B cell (primary cell): ENCODE measurements around the gene RORC.

ENCODE experiments used
- EZH2 ChIP-seq: IDR thresholded peaks from 2 replicates; pipeline ENCODE4 v1.6.1; 2012; ENCODE audit warnings: borderline replicate concordance, low read depth, mild to moderate bottlenecking, moderate library complexity, low read length; ENCODE audit not compliant: insufficient read depth, poor library complexity, severe bottlenecking
- TF ChIP-seq, protein P1 (sequence below): fragments of 200-600 bp; IDR thresholded peaks from one replicate; pipeline ENCODE4 v1.8.0; 2022; ENCODE audit warnings: antibody characterized with exemption, mild to moderate bottlenecking

DNA sequence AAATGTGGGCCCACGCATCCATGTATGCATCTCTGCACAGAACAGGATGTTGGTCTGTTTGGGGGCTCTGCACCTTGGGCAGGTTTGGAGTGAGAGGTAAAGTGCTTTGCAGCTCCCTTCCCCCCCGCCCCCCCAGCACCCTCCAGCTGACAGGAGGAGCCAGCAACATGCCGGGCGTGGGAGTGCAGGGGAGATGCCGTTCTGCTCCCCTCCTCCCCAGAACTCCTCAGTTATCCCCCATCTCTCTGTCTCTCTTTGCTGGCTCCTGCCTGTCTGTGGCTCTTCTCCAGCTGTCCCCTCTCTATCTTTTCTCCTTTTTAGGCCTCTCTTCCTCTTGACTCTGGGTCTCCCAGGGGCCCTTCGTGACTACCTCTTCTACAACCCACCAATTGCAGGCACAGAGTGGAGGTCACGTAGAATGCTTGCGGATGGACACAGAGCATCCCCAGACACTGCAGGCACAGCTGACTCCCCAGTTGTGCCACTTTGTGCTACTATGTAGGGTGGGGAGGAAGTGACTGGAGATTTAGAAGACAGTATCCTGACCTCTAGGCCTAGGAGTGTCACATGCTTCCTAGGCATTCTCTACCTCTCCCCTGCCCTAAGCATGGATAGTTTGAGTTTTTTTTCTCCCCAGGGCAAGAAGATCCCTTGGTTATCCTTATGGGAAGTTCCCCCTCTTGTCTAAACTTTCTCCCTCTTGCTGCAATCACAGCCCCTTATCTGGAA, 1.7 kb upstream of the RORC start:
- TF ChIP-seq, protein P1, sequence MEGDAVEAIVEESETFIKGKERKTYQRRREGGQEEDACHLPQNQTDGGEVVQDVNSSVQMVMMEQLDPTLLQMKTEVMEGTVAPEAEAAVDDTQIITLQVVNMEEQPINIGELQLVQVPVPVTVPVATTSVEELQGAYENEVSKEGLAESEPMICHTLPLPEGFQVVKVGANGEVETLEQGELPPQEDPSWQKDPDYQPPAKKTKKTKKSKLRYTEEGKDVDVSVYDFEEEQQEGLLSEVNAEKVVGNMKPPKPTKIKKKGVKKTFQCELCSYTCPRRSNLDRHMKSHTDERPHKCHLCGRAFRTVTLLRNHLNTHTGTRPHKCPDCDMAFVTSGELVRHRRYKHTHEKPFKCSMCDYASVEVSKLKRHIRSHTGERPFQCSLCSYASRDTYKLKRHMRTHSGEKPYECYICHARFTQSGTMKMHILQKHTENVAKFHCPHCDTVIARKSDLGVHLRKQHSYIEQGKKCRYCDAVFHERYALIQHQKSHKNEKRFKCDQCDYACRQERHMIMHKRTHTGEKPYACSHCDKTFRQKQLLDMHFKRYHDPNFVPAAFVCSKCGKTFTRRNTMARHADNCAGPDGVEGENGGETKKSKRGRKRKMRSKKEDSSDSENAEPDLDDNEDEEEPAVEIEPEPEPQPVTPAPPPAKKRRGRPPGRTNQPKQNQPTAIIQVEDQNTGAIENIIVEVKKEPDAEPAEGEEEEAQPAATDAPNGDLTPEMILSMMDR, result no peak
- TF ChIP-seq EZH2, result no peak
